Hepatocyte (in vitro differentiated cells): ENCODE data around the gene DTHD1. TPM values are rescaled to one million over a fixed set of nuclear protein-coding genes. Genes with fewer than 3 reads are reported as not detected.

ENCODE experiments used
- DNase-seq: peaks from one replicate; pipeline ENCODE4 v3.0.0-alpha.2; 2016; ENCODE audit warnings: low spot score
- H2AFZ ChIP-seq: fragments of 200-600 bp; sonication (generic); 2 replicates; pipeline ENCODE4 v1.6.0; 2016; ENCODE audit warnings: antibody characterized with exemption, mild to moderate bottlenecking
- H3K27ac ChIP-seq: fragments of 200-600 bp; sonication (generic); 2 replicates; pipeline ENCODE4 v1.5.1; 2016; ENCODE audit warnings: mild to moderate bottlenecking
- H3K27me3 ChIP-seq: fragments of 200-600 bp; sonication (generic); 2 replicates; pipeline ENCODE4 v1.6.1; 2016
- H3K36me3 ChIP-seq: fragments of 200-600 bp; sonication (generic); replicated peaks from 2 replicates; pipeline ENCODE4 v1.5.1; 2016; ENCODE audit warnings: low read depth; ENCODE audit not compliant: insufficient read depth
- H3K4me1 ChIP-seq: fragments of 200-600 bp; sonication (generic); 2 replicates; pipeline ENCODE4 v1.5.1; 2016; ENCODE audit warnings: mild to moderate bottlenecking, moderate library complexity; ENCODE audit not compliant: insufficient read depth
- H3K4me2 ChIP-seq: fragments of 200-600 bp; sonication (generic); 2 replicates; pipeline ENCODE4 v1.6.0; 2016
- H3K4me3 ChIP-seq: fragments of 200-600 bp; sonication (generic); 2 replicates; pipeline ENCODE4 v1.5.1; 2016; ENCODE audit warnings: mild to moderate bottlenecking
- H3K79me2 ChIP-seq: fragments of 200-600 bp; sonication (generic); 2 replicates; pipeline ENCODE4 v1.6.0; 2017; ENCODE audit warnings: mild to moderate bottlenecking
- H3K9me2 ChIP-seq: fragments of 200-600 bp; sonication (generic); replicated peaks from 2 replicates; pipeline ENCODE4 v1.6.0; 2017; ENCODE audit warnings: mild to moderate bottlenecking; ENCODE audit not compliant: insufficient read depth
- H3K9me3 ChIP-seq: fragments of 200-600 bp; sonication (generic); 2 replicates; pipeline ENCODE4 v1.5.1; 2016; ENCODE audit warnings: low read depth, mild to moderate bottlenecking
- H4K20me1 ChIP-seq: fragments of 200-600 bp; sonication (generic); 2 replicates; pipeline ENCODE4 v1.6.0; 2016; ENCODE audit warnings: mild to moderate bottlenecking; ENCODE audit not compliant: insufficient read depth, poor library complexity, severe bottlenecking
- EZH2 ChIP-seq: fragments of 200-600 bp; sonication (generic); IDR thresholded peaks from 2 replicates; pipeline ENCODE4 v1.6.1; 2016; ENCODE audit warnings: antibody characterized with exemption, mild to moderate bottlenecking, borderline replicate concordance
- EZH2phosphoT487 ChIP-seq: fragments of 200-600 bp; sonication (generic); IDR thresholded peaks from one replicate; pipeline ENCODE4 v1.6.1; 2018; ENCODE audit warnings: antibody characterized with exemption, mild to moderate bottlenecking, low read depth, moderate library complexity; ENCODE audit not compliant: unreplicated experiment, severe bottlenecking
- WGBS: methylation state at CpG from one replicate; pipeline ENCODE4 v1.1.6; 2016; ENCODE audit warnings: low lambda C conversion rate; ENCODE audit errors: missing lambda C conversion rate; 5-methylcytosine and 5-hydroxymethylcytosine counted together
- polyA plus RNA-seq: library from polyadenylated mRNA; unstranded; fragments of >200 nt; fragmentation: Nextera tagmentation; extraction: Ambion mirVana; gene quantifications from 2 replicates; pipeline ENCODE4 v1.2.1, GENCODE V29; 2016
- total RNA-seq: library from RNA; depleted of rRNA; stranded (reverse); fragments of >200 nt; gene quantifications from 2 replicates; pipeline ENCODE4 v1.2.3, GENCODE V29; 2014
- TF ChIP-seq, protein P1 (sequence below): fragments of 200-600 bp; sonication (generic); IDR thresholded peaks from 2 replicates; pipeline ENCODE4 v1.5.1; 2016; ENCODE audit warnings: antibody characterized with exemption, mild to moderate bottlenecking; ENCODE audit not compliant: poor library complexity

DTHD1 gene
- total and polyA plus RNA-seq, 2 experiments from 2014 or later, result not detected

DNA sequence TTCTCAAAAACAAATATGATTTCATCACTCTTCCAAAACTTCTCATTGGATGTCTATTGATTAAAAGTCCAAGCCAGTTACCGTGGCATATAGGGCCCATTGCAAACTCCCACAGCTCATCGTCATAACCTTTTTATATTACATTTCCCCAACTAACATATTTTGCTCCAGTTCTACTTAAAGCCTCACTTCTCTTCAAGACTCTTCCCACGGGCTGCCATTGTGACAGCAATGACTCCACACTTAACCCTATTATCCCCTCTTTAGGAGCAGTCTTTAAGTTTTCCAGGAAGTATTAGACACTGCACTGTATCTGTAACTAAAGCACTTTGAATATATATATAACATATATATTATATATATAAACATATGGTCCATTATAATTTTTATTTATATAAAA is 44.5 kb downstream of the DTHD1 start:
- Histone ChIP-seq H3K79me2 (no peaks in the 10 kb centered on the region), H3K4me3 (no peak overlapping the region), H4K20me1 (no peaks in the 10 kb centered on the region), H3K4me1 (no peaks in the 10 kb centered on the region), H3K27me3 (no peaks in the 10 kb centered on the region), H3K27ac (no peak overlapping the region), H3K9me3 (no peaks in the 10 kb centered on the region), H2AFZ (no peak overlapping the region), H3K9me2 (no peaks in the 10 kb centered on the region), H3K4me2 (no peak overlapping the region), H3K36me3 (no peaks in the 10 kb centered on the region)
- TF ChIP-seq EZH2phosphoT487 (no peak), EZH2 (no peak)
- TF ChIP-seq, protein P1, sequence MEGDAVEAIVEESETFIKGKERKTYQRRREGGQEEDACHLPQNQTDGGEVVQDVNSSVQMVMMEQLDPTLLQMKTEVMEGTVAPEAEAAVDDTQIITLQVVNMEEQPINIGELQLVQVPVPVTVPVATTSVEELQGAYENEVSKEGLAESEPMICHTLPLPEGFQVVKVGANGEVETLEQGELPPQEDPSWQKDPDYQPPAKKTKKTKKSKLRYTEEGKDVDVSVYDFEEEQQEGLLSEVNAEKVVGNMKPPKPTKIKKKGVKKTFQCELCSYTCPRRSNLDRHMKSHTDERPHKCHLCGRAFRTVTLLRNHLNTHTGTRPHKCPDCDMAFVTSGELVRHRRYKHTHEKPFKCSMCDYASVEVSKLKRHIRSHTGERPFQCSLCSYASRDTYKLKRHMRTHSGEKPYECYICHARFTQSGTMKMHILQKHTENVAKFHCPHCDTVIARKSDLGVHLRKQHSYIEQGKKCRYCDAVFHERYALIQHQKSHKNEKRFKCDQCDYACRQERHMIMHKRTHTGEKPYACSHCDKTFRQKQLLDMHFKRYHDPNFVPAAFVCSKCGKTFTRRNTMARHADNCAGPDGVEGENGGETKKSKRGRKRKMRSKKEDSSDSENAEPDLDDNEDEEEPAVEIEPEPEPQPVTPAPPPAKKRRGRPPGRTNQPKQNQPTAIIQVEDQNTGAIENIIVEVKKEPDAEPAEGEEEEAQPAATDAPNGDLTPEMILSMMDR, result no peak
- 71% methylated on average over 3 of the region's 3 CpGs for WGBS
- no peak for DNase-seq

DNA sequence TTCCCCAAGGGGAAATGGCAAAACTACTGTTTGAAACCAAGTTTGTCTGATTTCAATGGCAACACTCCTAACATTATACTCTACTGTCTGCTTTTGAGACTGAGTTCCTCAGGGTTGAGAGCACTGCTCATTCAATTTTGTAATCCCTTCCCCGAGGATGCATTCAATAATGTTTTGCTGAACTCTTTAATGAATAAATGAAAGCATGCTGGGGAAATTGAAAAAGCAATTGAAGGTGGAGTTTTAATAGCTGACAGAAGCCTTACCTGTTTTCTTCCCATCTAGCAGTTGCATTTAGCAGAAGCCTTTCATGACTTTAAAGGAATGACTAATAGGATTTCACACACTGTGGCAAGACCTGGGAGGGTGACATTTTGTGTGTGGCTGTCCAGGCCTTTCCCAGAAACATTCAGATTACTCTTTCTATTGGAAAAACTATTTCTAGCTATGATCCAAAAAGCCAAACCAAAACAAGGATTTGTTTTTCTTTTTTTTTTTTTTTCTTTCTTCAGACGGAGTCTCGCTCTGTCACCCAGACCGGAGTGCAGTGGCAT is 45.1 kb downstream of the DTHD1 start:
- TF ChIP-seq EZH2phosphoT487 (no peak), EZH2 (no peak)
- TF ChIP-seq, protein P1, result no peak
- Histone ChIP-seq H3K79me2 (no peaks in the 10 kb centered on the region), H3K4me2 (no peak overlapping the region), H3K27me3 (no peaks in the 10 kb centered on the region), H3K9me3 (no peaks in the 10 kb centered on the region), H2AFZ (no peak overlapping the region), H3K27ac (no peak overlapping the region), H3K4me3 (no peak overlapping the region), H4K20me1 (no peaks in the 10 kb centered on the region), H3K4me1 (no peaks in the 10 kb centered on the region), H3K36me3 (no peaks in the 10 kb centered on the region), H3K9me2 (no peaks in the 10 kb centered on the region)
- no peak for DNase-seq
- 94% methylated on average over 4 of the region's 4 CpGs for WGBS

DNA sequence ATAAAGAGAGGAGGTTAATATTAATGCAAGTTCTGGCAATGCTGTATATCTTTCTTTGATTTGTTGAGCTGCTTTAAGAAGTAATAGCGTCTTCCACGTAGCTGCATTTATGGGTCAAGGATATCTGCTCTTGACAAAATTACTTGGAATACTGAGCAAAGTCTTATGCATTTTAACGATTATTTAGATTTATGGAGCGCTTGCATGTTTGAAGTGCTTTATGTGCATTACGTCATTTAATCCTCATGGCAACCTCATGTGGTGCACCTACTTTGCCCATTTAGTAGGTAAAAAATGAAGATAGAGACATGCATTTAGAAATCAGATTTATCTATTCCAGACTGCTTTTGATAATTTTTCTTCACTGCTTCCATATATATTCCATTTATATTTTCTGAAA is 46.0 kb downstream of the DTHD1 start:
- no peaks in the 10 kb centered on the region for H3K27me3 ChIP-seq
- H2AFZ ChIP-seq, result no peak overlapping the region
- no peaks in the 10 kb centered on the region for H3K4me1 ChIP-seq
- no peaks in the 10 kb centered on the region for H3K79me2 ChIP-seq
- WGBS, result 83% methylated on average over 5 of the region's 5 CpGs
- H3K27ac ChIP-seq, result no peak overlapping the region
- TF ChIP-seq, protein P1, result no peak
- TF ChIP-seq EZH2phosphoT487 (no peak), EZH2 (no peak)
- H3K4me3 ChIP-seq, result no peak overlapping the region
- no peaks in the 10 kb centered on the region for H3K9me2 ChIP-seq
- no peak overlapping the region for H3K4me2 ChIP-seq
- no peaks in the 10 kb centered on the region for H4K20me1 ChIP-seq
- H3K9me3 ChIP-seq, result no peaks in the 10 kb centered on the region
- no peak for DNase-seq
- H3K36me3 ChIP-seq, result no peaks in the 10 kb centered on the region
